CD4-positive, alpha-beta T cell treated with Interleukin-6 at 100 ng/mL for 8 hours (primary cell): ENCODE results near the gene COQ8B.

Experiments used
- DNase-seq: peaks from one replicate; pipeline ENCODE4 v3.0.0-alpha.2; 2020; ENCODE audit warnings: mixed read lengths, low spot score

The COQ8B gene

DNA sequence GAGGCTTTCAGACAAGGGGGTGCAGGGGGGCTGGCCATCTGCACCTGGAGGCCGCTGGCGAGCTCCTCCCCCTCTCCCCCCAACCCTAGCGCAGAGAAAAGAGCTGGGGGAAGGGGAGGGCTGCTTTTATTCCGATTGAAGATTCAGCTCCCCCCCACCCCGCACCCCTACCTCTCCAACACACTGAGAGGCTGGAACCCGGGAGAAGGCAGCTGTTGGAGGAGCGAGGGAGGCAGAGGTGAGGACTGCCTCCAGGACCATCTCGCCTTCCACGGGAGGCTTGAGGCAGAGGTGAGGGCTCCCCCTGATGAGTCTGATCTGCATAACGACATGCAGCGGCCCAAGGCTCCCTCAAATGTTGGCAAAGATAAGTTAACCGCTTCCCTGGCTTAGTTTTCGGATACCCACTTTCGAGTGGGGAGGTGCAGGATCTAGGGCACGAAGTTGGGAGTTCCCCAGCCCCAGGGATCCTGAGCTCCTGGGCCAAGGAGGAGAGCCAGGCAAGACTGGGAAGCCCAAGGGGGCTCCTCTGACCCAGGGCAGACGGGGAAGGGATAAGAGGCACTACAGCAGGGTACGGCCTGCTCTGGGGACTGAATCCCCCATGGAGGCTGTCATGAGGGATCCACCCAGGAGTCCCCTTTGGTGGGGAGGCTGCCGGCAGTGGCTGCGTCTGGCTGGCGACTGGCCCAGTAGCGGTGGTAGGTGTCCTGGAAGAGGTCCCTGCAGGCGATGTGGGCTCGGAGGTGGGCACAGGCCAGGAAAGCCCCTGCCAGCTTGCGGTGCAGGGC lies 25.1 kb downstream of the COQ8B start:
- DNase-seq = no peak

DNA sequence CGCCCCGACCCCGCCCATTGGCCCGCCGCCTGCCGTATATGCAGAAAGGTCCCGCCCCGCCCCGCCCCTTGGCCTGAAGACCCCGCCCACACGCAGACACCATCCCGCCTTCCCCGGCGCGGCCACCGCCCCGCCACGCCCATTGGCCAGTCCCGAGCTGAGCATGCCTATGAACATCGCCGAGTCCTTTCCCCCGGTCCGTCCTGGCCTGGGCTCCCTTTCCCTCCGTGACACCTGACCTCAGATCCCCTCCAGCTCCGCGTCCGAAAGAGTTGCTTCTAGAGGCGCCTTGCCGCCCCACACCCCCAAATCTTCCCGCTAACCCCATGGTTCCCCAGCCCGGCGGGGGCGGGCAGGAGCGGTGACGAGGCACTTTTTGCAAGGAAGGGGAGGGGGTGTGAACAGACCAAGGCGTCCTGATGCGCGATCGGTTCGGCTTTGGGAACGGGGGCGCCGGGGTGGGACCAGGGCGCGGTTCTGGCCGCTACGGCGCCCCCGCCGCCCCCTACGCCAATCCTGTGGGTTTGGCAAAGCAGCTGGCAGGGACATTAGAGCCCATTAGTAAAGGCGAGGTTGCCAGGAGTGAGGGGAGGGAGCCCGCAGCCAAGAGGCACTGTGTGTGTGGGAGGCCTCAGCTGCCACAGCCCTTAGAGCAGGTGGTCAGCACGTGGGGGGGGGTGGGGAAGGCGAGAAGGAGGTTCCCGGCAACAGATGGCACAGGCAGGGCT lies 25.8 kb downstream of the COQ8B start:
- peak; percentile 91 for DNase-seq

DNA sequence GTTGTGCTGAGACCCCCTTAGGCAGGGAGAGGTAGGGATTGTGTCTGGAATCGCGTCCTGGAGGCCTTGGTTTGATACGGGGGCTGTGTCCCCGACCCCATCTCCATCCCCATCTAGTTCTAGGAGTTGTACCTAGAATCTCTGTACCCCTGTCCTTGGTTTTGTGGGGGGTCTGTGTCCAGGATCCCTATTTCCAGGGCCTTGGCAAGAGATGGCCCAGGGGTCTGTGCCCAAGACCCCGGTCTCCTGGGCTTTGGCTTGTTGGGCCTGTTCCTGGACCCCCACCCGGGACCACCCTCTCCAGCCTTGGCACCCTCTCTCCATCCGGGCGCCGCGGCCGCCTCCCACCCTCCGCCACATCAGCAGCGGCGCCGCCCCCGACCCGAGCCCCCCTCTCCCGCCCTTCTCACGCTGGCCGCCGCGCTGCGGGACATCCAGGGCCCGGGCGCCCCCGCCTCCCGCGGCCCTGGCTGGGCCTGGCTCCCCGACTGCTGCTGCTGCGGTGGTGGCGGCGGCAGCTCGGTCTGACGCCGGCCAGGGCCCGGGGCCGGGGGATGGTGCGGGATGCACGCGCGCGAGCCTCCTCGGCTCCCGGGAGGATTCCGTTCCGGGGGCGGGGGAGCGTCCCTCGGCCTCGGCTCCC lies 26.5 kb downstream of the COQ8B start, which contains the start of gene NUMBL:
Gene NUMBL (minus strand): TSS at position 602 of the 643 bp plus-strand sequence. CDS start 168 bp downstream, at position 434.
- no peak for DNase-seq

DNA sequence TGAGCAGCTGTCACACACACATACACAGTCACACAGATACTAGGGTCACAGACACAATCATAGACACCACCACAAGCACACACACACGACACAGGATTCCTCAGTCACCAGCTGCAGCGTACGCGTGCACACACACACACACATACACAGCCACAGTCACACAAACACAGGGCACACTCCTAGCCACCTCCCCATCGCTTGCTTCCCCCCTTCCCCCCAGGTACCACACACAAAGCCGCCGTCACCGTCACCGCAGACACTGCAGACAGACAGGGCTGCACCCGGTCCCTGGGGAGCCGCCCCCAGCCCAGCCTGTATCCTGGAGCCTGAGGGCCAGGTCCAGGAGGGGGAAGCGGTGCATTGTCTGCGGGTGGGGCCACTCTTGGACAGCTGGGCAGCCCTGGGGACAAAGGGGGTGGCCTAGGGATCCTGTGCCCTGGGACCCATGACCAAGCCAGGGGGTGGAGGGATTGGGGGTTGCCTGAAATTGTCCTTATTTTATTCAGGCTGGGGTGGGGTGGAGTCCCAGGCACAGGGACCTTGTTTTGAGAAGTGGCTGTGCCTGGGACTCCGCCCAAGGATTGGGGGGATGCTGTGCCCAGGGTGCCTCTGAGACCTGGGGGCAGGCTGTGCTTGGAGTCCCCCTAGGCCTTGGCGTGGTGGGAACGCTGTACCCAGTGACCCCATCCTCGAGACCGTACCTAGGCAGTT lies 27.2 kb downstream of the COQ8B start:
- DNase-seq = no peak

DNA sequence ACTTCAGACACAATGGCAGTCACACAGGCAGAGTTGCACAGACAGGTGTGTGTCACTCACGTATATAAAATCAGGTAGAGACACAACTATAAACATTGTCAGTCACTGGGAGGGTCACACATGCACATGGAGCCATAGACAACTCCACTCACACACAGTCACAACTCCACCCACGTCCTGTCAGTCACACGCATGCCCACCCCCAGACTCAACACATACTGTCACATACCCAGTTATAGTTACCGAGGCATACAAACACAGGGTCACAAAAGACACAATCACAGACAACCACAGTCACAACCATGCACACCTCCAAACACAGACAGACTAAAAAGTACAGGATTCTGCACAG lies 27.7 kb downstream of the COQ8B start:
- DNase-seq = no peak

DNA sequence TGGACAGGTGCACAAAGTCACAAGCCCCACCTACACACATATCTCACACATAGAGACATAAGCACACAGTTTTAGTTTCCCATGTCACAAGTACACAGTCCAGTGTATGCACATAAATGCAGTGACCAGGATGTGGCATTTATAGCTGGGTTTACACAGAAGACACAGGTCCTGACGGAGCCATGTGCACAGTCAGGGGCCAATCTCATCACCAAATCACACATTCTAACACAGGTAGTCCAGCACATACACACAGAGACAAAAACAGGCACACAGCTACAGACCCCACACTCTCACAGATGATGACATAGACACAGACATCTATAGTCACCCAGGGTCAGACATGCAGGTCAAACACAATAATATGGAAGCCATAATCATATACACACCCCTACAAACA lies 28.4 kb downstream of the COQ8B start:
- no peak for DNase-seq

DNA sequence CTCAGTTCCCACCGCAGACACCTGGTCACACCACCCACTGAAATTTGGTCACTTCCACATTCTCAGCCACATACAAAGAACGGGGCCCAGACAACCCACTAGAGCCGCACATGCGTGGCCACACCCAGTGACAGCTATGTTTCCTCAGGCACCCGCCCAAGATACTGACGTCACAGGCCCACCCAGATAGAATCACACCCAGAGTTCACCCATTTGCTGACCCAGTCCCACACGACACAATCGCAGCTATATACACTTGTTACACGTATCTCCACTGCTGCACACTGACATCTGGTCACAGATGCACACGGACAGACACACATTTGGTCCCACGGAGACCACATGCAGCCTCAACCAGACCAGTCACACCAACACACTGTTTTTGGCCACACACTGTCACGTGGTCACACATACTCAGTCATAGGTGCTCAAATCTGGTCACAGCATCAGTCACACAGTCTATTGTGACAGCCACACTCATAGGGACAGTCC lies 29.1 kb downstream of the COQ8B start:
- no peak for DNase-seq

DNA sequence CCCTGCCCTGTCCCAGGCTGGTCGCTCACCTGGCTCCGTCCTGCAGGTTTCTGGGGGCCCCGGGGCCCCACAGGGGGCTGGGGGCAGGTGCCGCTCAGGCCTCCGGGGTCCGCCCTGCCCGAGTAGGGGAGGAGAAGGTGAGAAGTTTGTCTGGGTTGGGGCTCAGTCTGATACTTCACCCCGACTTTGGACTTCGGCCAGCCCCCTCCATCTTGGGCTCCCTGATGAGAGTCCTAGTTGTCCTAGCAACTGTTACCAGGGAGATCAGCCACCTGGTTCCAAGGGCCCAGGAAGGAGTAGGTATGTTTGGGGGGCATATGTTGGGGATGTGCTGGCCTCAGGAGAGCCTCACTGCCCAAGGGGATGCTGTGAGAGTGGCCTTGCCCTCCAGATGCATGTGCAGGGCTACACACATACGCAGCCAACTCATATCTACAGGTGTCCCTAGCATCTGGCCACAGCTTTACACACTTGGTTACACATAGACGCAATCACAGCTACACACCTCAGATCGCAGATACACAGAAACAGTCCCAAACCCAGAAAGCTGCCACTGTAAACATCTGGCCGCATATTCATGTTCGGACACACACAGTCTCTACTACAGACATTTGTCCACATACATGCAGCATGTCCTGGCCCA lies 29.7 kb downstream of the COQ8B start:
- DNase-seq = no peak

DNA sequence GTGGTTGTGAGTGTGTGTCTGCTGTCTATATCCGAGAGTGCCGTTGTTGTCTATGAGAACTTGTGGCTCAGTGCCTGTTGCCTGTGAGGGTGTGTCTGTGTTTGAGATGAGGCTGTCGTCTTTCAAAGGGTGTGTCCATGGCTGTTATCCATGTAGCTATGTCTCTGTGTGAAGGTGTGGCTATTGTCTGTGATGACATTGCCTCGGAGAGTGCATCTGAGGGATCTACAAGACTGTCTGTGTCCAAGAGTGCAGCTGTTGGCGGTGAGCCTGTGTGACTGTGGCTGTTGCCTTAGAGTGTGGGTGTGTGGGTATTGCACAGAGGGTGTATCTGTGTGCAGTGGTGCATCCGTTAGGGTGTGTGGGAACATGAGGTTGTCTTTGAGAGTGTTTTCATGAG lies 31.1 kb downstream of the COQ8B start:
- no peak for DNase-seq

DNA sequence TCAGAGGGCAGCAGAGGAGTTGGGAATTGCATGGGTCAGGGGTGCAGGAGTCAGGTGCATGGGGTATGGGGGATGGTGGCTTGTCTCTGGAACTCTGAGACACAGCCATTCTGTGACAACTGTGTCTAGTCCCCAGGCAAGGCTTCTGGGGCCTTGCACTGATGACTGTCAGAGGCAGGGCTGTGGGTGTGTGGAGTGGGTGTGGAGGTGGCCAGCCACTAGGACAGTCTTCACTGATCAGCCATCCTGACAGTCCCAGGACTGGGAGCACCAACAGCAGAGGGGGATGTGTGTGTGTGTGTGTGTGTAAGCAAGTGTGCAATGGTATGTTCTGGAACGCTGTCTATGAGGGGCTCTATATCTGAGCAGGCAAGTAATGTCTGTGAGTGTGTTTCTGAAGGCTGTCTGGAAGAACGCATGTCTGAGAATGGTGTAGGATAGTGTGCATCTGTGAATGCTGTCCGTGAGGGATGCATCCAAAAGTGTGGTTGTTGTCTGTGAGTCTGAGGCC lies 31.6 kb downstream of the COQ8B start:
- no peak for DNase-seq

DNA sequence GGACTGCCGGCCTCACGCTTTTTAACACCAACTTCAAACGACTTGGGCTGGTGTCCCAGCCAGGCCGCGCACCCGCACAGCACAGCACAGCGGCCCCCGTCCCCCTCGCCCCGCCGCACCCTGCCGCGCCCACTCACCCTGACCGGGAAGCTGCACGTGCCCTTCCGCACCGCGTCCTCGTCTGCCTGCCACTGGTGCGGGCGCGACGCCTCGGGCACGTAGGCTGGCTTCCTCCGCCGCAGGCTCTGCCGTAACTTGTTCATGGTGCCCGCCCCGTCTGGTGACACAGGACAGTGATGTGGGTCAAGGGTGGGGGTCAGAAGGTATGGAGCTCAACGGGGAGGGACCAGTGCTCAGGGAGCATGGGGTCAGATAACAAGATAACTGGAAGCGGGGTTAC lies 32.4 kb downstream of the COQ8B start:
- DNase-seq = no peak

DNA sequence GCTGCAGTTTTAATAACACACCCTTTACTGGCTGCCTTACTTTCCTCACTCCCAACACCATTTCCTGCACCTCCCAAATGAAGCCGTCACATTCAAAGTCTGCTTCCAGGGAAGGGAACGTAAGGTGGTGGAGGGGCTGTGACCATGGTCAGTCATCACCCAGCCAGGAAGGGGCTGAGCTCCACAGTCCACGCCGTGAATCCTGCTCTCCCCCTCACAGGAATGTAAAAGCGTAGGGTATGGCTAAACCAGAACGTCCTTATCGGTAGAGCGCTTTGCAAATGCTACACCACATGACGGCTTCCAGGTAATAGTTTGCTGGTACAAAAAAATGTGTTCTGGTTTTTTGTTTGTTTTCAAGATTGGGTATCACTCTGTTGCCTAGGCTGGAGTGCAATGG lies 33.2 kb downstream of the COQ8B start:
- DNase-seq = no peak

DNA sequence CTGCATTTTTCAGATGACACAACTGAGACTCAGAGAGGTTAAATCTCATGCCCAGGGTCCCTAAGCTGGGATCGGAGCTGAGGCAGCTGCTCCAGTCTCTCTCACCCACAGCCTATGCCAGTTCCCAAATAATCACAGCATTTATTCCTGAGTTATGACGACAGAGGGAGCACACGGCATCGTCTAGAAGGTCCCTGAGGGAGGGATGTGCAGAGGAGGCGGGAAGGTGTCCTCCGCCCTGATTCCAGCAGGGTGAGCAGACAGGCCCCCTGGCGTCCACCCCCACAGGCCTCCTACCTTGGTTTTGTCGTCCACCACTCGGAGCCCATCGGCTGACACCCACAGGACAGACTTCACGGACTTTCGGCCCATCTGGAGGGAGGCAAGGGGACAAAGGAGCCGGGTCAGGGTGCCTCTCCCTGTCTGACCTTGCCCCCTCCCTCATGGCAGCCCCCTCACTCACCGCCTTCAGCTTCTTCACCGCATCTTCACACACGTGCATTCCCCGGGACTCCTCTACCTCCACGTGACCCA lies 34.2 kb downstream of the COQ8B start:
- DNase-seq = no peak

DNA sequence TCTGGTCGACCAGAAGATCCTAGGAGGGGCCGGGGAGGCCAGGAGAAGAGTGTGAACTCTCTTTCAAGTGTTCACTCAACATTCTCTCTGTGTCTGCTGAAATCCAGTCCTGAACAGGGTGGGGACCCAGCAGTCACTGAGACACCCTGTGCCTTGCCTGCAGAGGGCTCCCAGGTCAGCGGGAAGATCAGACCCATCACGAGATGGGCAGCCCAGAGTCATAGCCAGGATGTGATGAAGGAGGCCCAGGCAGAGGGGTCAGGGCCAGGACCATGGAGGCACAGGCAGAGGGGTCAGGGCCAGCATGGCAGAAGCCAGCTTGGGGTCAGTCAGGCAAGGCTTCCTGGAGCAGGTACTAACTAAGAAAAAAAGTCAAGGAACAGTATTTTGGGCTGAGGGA lies 35.6 kb downstream of the COQ8B start:
- no peak for DNase-seq

DNA sequence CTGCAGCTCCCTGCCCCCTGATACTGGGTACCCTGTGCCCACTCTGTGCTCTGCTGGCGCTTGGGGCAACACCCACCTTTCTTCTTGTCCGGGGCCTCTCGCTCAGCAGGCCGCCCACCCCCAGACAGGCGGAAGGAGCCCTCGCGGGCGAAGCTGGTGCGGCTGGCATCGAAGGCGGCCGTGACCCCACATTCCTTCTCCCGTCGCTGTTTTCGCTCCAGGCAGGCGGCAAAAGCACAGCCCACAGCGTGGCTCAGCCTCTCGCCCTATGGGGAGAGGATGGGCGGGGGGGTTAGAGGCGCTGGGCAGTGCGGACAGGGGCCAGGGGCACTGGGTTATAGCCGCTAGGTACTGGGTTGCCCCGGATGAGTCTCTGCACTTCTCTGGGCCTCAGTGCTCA lies 39.5 kb downstream of the COQ8B start:
- no peak for DNase-seq

DNA sequence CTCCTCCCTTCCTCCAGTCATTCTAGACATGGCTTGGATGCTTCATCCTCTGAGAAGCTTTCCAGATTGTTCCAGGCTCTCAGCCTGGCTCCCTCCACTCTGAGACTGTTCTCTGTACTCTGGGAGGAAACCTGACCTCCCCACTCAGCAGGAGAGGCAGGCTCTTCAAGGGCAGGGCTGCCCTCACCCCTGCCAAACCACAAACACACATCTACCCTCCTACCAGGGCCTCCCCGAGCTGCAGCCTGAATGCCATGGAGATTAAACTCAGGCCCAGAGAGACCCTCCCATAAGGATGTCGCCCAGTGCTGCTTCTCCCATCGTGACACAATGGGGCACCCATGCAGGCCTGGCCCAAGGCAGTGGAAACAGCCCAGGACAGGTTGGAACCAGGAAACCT lies 42.4 kb downstream of the COQ8B start:
- no peak for DNase-seq

DNA sequence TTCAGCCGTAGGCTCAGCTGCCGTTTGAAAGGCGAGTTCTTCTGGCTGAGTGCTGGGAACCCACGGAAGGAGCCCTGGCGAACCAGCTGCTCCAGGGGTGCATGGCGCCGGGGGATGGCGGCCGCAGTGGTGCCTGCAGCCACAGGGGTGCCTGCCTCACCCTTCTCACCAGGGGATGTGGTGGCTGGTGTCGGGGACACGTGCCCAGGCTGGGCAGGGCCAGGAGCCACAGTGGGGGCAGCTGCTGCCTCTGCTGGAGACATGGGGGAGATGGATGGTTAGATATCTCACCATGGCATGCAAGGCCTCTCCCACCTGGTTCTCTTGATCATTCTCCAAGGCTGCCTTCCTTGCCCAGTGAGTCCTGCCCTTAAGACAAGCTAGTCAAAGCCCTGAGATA lies 43.3 kb downstream of the COQ8B start:
- DNase-seq = no peak

DNA sequence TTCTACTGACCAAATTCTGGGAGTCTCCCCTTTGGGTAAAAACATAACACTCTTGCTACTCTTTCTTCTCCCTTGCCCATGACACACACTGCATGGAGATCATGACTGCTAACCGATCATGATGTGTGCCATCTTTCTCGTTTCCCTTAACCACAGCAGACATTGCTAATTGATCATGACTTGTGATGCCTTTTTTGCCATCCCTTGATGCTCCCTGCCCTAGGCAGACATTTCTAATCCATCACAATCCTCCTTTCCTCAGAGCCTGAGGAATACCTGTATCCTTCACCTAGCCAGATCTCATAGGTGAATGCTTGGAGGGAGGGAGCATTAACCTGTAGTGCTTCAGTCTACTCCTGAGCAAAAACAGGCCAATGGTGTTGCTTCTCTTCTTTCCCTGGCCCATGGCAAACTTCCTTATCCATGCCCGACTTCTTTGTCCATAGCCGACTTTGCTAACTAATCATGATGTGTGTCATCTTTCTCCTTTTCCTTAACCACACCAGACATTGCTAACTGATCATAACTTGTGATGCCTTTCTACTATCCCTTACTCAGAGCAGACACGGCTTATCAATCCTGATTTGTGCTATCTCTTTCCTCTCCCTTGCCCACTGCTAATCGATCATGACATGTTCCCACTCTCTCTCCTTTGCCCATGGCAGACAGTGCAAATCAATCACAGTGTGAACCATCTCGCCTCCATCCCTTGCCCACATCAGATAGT lies 44.0 kb downstream of the COQ8B start:
- no peak for DNase-seq

DNA sequence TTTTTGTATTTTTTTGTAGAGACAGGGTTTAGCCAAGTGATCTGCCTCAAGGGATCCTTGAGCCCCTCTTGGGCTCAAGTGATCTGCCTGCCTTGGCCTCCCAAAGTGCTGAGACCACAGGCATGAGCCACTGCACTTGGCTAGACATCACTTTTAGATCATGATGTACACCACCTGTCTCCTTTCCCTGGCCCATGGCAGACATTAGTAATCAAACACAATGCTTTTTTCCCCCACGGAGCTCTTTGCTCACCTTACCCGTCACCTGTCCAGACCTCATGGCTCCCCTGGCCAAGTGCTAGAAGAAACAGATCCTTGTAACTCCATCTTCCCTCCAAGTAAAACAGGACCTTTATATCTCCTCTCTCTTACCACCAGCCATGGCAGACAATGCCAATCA lies 44.6 kb downstream of the COQ8B start:
- DNase-seq = no peak

DNA sequence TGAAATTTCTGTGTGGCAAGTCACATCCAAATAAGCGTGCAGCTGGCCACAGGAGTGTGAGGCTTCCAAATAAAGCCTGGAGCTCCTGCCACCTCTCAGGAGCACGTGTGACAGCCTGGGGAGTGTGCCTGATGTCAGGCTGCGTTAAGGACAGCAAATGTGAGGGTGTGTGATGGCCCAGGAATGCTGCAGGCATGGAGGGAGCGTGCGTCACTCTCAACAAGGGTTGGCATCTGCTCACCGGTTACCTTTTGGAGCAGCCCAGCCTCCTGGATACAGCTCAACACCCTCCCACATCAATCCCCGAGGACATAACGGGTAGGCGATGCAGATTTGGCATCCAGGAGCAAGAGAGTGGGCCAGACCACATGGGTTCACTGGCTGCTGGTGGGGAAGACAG lies 45.3 kb downstream of the COQ8B start:
- DNase-seq = no peak
